Liver (tissue), 3 donors: ENCODE measurements around the gene AFAP1L2.

Experiments
- CTCF ChIP-seq: fragments of 150-350 bp; IDR thresholded peaks from 2 replicates; pipeline ENCODE4 v1.5.1; 2017; ENCODE audit warnings: improper control_type of control experiment, low read depth, low read length; ENCODE audit not compliant: missing input control
- FOXA2 ChIP-seq: IDR thresholded peaks from 2 replicates; pipeline ENCODE4 v1.6.1; 2016; ENCODE audit warnings: antibody characterized with exemption
- GABPA ChIP-seq, 2 donors: IDR thresholded peaks in 1 of 2; conservative IDR thresholded peaks in 1 of 2; 2 replicates each; pipeline ENCODE4 v1.6.1; 2016; ENCODE audit warnings: antibody characterized with exemption in 2 of 2, mild to moderate bottlenecking in 1 of 2, moderate library complexity in 1 of 2
- HNF4A ChIP-seq, 2 donors: conservative IDR thresholded peaks; 2 replicates each; pipeline ENCODE4 v1.6.1; 2016; ENCODE audit warnings: antibody characterized with exemption in 2 of 2, mild to moderate bottlenecking in 2 of 2
- MAX ChIP-seq: IDR thresholded peaks from 2 replicates; pipeline ENCODE4 v1.6.1; 2016; ENCODE audit warnings: antibody characterized with exemption
- SP1 ChIP-seq: IDR thresholded peaks from 2 replicates; pipeline ENCODE4 v1.6.1; 2018; ENCODE audit warnings: antibody characterized with exemption, mild to moderate bottlenecking
- TAF1 ChIP-seq: conservative IDR thresholded peaks from 2 replicates; pipeline ENCODE4 v1.6.1; 2016; ENCODE audit warnings: antibody characterized with exemption, mild to moderate bottlenecking
- ZBTB33 ChIP-seq: IDR thresholded peaks from 2 replicates; pipeline ENCODE4 v1.6.1; 2016; ENCODE audit warnings: antibody characterized with exemption
- donor health status: healthy.
- donor health status: healthy.

GRCh38 chr10:114394531-114394930, 9.8 kb downstream of the AFAP1L2 start:
- TF ChIP-seq HNF4A (conservative IDR thresholded peaks at IDR 0.05) (no peak), CTCF (no peak), MAX (no peak), TAF1 (no peak), SP1 (no peak), GABPA (IDR thresholded peaks at IDR 0.05 in 1 of 2, conservative IDR thresholded peaks at IDR 0.05 in 1 of 2) (no peak), FOXA2 (no peak), ZBTB33 (no peak)
